Activated naive CD4-positive, alpha-beta T cell treated with anti-CD3 and anti-CD28 coated beads, Interleukin-2, amount 10 ng/mL, durations not matched to agents 7 days and 5 days (primary cell): ENCODE data around the gene COL4A6.

Experiments
- CTCF ChIA-PET: fragments of 350-600 bp; sonication (Branson Sonifier 250); formaldehyde crosslinking; loops from one replicate; lab custom pipeline; 2021; ENCODE audit warnings: antibody characterized with exemption; lab: Charles Lee
- DNase-seq: peaks from one replicate; pipeline ENCODE4 v3.0.0-alpha.2; 2020
- H3K27ac Mint-ChIP-seq: one replicate; pipeline ENCODE4 v1.8.0; 2021; ENCODE audit warnings: mild to moderate bottlenecking, moderate library complexity, mixed read lengths
- H3K27me3 Mint-ChIP-seq: one replicate; pipeline ENCODE4 v1.8.0; 2021; ENCODE audit warnings: mild to moderate bottlenecking, mixed read lengths
- H3K36me3 Mint-ChIP-seq: one replicate; pipeline ENCODE4 v1.8.0; 2021; ENCODE audit warnings: mixed read lengths
- H3K4me1 Mint-ChIP-seq: one replicate; pipeline ENCODE4 v1.8.0; 2021; ENCODE audit warnings: mixed read lengths
- H3K4me3 Mint-ChIP-seq: one replicate; pipeline ENCODE4 v1.8.0; 2021; ENCODE audit warnings: mild to moderate bottlenecking, moderate library complexity, mixed read lengths
- H3K9me3 Mint-ChIP-seq: one replicate; pipeline ENCODE4 v1.8.0; 2021; ENCODE audit warnings: mixed read lengths

COL4A6 gene

DNA sequence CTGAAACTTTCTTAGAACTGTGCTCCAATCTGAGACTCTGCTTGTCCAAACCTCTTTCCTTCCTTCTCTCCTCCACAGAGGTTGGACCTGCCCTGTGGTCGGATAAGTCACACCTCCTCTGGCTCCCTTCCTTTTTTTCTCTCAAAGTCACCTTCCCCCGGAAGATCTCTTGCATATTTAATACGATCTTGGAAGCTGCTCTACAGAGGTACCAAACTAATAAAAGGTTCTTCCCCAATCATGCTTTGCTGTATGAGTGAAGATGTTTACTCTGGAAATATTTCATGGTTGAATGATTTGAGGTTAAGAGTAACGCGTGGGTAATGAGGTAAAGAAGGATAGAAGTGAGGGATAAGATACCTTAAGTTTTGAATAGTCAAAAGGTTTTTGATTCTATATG is 180.7 kb downstream of the COL4A6 start:
- H3K36me3 Mint-ChIP-seq = no peaks in the 10 kb centered on the region
- H3K4me1 Mint-ChIP-seq = no peaks in the 10 kb centered on the region
- H3K27me3 Mint-ChIP-seq = peaks cover 6% of the 10 kb centered on the region
- no peaks in the 10 kb centered on the region for H3K9me3 Mint-ChIP-seq
- CTCF ChIA-PET = no interaction called here
- DNase-seq = no peak
- no peak overlapping the region for H3K4me3 Mint-ChIP-seq
- no peak overlapping the region for H3K27ac Mint-ChIP-seq

DNA sequence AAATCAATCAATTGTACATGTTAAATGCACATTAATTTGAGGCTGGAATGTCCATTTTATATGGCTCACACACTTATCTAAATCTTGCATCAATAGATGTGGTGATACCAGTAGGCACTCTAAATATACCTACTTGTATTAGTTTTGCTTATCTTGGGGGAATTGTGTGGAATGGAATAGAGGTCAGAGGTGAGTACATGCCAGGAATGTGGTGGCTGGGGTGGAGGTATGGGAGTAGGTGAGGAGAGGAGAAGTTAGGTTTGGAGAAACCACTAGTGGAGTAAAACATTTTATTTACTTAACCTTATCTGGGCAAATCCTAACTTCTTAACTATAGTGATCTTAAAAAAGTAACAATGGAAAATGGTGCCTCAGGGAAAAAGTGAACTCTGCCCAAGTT is 183.6 kb downstream of the COL4A6 start:
- no peaks in the 10 kb centered on the region for H3K9me3 Mint-ChIP-seq
- no peak for DNase-seq
- H3K27me3 Mint-ChIP-seq = peaks cover 6% of the 10 kb centered on the region
- H3K27ac Mint-ChIP-seq = no peak overlapping the region
- no peak overlapping the region for H3K4me3 Mint-ChIP-seq
- no peaks in the 10 kb centered on the region for H3K4me1 Mint-ChIP-seq
- CTCF ChIA-PET = no interaction called here
- no peaks in the 10 kb centered on the region for H3K36me3 Mint-ChIP-seq

DNA sequence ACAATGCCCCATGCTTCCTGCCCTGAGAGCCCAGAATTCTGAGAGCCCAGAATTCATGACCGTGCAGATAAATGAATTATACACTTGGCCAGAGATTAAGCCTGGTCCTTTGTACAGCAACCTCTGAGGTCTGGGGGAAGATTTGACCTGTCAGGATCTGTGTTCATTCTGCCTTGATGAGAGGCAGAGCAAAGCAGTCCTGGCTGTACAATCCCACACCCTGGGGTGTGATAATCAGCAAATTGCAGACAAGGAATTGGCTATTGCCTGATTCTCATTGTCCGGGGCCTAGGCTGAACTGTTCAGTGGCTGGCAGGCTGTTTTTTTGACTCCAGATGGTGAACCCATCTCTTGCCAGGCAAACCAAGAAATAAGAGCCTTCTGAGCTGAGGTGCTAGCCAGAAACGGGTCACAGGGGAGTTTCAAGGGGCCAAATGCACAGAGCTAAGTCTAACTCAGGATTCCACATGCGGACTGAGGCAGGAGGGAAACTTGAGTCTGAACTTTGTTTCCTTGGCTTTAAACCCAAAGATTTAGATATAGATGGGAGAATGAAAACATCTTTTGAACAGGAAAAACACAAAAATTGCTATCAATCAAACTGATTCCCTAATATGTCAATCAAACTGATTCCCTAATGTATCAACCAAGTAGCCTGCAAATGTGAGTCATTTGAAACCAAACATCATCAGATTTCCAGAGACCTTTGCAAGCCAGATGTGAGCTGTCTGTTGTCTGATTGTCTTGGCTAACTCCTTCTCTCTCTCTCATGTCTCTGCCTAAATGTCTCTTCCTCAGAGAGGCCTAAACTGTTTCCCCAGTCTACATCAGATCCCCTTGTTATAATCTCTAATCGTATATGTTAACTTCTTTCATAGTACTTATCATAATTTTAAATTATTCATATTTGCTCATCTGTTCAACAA is 187.3 kb downstream of the COL4A6 start:
- no peak for DNase-seq
- Mint-ChIP-seq H3K36me3 (no peaks in the 10 kb centered on the region), H3K9me3 (no peaks in the 10 kb centered on the region), H3K27ac (no peak overlapping the region), H3K4me1 (no peaks in the 10 kb centered on the region), H3K4me3 (no peak overlapping the region), H3K27me3 (no peaks in the 10 kb centered on the region)
- CTCF ChIA-PET = no interaction called here

DNA sequence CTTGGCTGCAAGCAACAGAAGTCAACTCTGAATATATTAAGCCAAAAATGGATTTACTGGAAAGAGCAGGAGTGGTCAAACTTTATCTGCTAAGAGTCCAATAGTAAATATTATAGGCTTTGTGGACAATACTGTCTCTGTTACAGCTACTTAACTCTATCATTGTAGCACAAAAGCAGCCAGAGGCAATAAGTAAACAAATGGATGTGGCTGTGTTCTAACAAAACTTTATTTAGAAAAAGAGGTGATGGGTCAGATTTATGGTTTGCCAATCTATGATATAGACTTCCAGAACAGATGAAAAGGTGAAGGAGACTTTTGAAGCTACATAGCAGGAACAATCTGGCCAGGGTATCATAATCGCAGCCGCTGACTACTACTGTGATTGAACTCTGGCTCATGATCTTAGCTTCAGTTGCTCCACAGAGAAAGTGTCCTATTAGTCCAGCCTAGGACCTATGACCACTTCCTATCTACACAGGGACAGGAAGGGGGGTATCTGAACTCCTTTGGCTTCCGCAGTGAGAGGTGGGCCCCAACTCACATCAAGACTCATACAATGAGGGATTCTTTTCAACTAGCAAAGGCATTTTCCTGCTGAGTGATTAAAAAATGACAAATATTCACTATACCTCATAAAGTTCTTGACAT is 191.8 kb downstream of the COL4A6 start:
- Mint-ChIP-seq H3K4me1 (no peaks in the 10 kb centered on the region), H3K27me3 (no peaks in the 10 kb centered on the region), H3K27ac (no peak overlapping the region), H3K9me3 (no peaks in the 10 kb centered on the region), H3K4me3 (no peak overlapping the region), H3K36me3 (no peaks in the 10 kb centered on the region)
- no peak for DNase-seq
- CTCF ChIA-PET = no interaction called here

DNA sequence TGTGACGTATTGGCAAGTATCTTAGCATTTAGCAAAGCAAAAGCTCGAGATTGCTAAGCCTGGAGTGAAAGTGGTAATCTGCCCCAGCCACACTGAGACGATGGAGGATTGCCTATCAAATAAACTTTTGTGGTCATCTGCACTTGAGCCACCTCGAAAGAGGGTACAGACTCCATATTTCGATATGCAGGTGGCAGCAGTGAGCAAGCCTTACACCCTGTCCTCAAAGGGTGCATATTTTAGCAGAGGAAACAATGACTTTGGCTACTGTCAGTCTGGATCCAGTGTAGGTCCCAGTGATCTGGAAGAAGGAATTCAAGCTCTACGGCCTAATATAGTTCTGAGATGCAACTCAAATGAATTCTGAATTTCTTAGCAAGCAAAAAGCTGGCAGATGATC is 192.8 kb downstream of the COL4A6 start:
- H3K36me3 Mint-ChIP-seq = no peaks in the 10 kb centered on the region
- no peaks in the 10 kb centered on the region for H3K4me1 Mint-ChIP-seq
- no peak for DNase-seq
- no peaks in the 10 kb centered on the region for H3K9me3 Mint-ChIP-seq
- H3K27ac Mint-ChIP-seq = no peak overlapping the region
- no peak overlapping the region for H3K4me3 Mint-ChIP-seq
- no peaks in the 10 kb centered on the region for H3K27me3 Mint-ChIP-seq
- CTCF ChIA-PET = no interaction called here

DNA sequence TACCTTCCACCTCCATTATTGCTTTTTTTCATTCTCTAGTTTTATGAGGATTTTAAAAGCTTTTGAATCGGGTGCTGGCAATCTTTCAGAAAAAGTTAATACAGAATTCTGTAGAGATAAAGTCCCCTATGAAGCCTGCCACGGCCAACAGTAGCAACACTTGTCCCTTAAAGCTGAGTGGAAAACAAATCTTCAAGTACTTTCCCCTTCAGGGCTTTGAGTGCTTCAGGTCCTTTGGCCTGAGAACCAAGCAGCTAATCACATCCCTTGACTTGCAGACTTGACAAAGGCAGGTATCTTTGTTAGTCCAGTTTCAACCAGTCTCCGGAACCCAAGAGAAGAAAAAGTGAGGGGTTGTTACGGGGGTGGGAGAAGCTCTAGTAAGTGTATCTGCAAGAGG is 202.2 kb downstream of the COL4A6 start:
- Mint-ChIP-seq H3K9me3 (no peaks in the 10 kb centered on the region), H3K27ac (no peak overlapping the region), H3K4me1 (no peaks in the 10 kb centered on the region), H3K36me3 (no peaks in the 10 kb centered on the region), H3K27me3 (peaks cover 4% of the 10 kb centered on the region), H3K4me3 (no peak overlapping the region)
- CTCF ChIA-PET = no interaction called here
- no peak for DNase-seq

DNA sequence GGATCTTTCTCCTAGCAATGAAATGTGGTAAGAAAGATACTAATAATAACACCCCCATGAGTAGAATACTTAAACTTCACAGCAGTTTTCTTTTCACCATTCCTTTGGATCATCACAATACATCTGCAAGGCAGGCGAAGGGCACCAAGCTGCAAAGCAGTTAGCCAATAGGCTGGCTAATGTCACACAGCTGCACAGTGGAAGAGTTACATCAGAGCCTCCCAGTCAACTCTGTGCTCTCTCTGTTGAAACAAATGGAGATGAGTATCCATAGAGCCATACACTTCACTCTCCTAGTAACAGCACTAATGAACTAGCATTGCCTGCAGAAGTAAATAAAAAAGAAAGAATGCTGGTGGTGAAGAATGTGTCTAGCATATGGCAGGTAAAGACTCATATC is 207.6 kb downstream of the COL4A6 start:
- H3K4me1 Mint-ChIP-seq = no peaks in the 10 kb centered on the region
- no peak overlapping the region for H3K27ac Mint-ChIP-seq
- no peak overlapping the region for H3K4me3 Mint-ChIP-seq
- H3K27me3 Mint-ChIP-seq = peaks cover 4% of the 10 kb centered on the region
- H3K36me3 Mint-ChIP-seq = no peaks in the 10 kb centered on the region
- H3K9me3 Mint-ChIP-seq = no peaks in the 10 kb centered on the region
- no peak for DNase-seq
- CTCF ChIA-PET = no interaction called here

DNA sequence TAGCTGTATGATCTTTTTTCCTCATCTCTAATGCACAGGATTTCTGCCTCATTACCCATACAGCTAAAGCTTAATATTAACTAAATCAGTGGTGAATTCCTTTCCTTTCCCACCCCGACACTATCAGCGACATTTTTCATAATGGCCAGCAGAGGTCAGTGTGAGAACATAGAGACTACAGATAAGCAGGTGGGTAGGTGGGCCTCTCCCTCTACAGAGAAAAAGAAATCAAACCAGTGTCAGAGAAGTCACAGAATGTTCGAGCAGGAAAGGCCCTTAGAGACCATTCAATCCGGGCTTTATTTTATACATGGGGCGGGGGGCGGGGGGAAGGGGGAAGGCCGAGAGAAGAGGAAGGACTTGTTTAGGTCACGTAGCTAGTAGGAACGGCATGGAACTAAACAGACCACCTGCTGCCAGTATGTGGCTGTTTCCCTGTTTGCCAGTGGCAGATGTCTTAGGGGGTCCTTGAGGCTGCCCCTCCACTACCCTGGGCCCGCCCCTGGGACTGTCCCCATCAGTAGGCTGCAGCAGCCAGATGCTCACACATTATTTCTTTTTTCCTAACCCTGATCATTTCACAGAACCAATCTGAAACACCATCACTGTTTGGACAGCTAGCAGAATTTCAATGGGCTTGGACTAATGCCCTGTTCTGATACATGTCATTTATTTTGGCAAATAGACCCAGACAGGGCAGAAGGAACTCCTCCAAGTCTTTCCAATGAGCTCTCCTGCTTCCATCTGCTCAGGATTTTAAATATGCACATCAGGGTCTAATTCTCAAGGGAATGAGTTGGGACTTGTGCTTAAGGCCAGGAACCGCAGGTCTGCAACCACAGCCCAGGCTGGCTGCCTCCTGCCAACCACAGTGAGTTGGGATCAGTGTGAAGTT is 213.2 kb downstream of the COL4A6 start:
- H3K36me3 Mint-ChIP-seq = no peaks in the 10 kb centered on the region
- H3K9me3 Mint-ChIP-seq = no peaks in the 10 kb centered on the region
- no peak for DNase-seq
- H3K4me1 Mint-ChIP-seq = no peaks in the 10 kb centered on the region
- H3K27ac Mint-ChIP-seq = no peak overlapping the region
- CTCF ChIA-PET = interaction anchor here (1.3 to 1.4 kb wide), 2 partner anchors 9 to 48 kb away, joined by 3 to 4 read pairs; no protein-coding TSS in a partner anchor
- H3K27me3 Mint-ChIP-seq = no peaks in the 10 kb centered on the region
- no peak overlapping the region for H3K4me3 Mint-ChIP-seq

DNA sequence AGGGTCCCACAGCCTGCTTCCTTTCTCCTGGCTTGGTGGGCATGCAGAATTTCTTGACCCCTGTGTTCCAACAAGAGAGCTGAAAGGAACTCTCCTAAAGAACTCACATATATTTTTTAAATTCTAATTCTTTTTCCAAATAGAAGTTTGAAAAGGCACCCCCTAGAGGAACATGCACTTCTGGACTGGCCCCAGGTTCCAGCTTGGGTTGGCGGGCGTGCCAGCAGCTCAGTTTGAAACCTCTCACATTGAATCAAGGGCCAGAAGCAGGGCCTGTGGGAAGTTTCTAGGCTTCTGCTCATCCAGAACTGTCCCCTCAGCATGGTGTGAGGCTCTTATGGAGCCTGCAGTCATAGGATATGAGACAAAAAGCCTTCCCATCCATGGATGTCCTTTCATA is 214.0 kb downstream of the COL4A6 start:
- H3K9me3 Mint-ChIP-seq = no peaks in the 10 kb centered on the region
- CTCF ChIA-PET = interaction anchor here (1.3 to 1.4 kb wide), 2 partner anchors 8 to 47 kb away, joined by 3 to 4 read pairs; no protein-coding TSS in a partner anchor
- no peaks in the 10 kb centered on the region for H3K36me3 Mint-ChIP-seq
- H3K27ac Mint-ChIP-seq = no peak overlapping the region
- no peaks in the 10 kb centered on the region for H3K27me3 Mint-ChIP-seq
- H3K4me1 Mint-ChIP-seq = no peaks in the 10 kb centered on the region
- DNase-seq = no peak
- H3K4me3 Mint-ChIP-seq = no peak overlapping the region

DNA sequence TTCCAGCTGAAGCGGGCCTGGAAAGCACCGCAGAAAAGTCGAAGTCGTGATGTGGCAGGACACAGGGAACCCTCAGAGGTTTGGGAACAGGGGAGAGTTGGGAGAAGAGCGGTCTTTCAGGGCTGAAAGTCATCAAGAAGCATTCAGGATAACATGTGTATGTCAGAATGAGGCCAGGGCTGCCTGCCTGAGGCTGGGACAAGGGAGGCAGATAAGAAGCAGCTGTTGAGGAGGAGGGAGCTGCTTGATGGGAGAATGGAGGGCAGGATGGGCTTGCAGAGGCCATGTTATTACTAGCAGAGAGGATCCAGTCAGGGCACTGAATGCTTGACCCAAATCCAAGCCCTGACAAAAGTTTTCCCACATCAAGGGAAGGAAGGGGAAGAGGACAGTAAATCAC is 214.6 kb downstream of the COL4A6 start:
- no peak overlapping the region for H3K27ac Mint-ChIP-seq
- DNase-seq = no peak
- CTCF ChIA-PET = interaction anchor here (1.3 kb wide), 1 partner anchor 7 kb away, joined by 3 read pairs; no protein-coding TSS in a partner anchor
- H3K9me3 Mint-ChIP-seq = no peaks in the 10 kb centered on the region
- H3K27me3 Mint-ChIP-seq = no peaks in the 10 kb centered on the region
- H3K4me1 Mint-ChIP-seq = no peaks in the 10 kb centered on the region
- no peaks in the 10 kb centered on the region for H3K36me3 Mint-ChIP-seq
- H3K4me3 Mint-ChIP-seq = no peak overlapping the region

DNA sequence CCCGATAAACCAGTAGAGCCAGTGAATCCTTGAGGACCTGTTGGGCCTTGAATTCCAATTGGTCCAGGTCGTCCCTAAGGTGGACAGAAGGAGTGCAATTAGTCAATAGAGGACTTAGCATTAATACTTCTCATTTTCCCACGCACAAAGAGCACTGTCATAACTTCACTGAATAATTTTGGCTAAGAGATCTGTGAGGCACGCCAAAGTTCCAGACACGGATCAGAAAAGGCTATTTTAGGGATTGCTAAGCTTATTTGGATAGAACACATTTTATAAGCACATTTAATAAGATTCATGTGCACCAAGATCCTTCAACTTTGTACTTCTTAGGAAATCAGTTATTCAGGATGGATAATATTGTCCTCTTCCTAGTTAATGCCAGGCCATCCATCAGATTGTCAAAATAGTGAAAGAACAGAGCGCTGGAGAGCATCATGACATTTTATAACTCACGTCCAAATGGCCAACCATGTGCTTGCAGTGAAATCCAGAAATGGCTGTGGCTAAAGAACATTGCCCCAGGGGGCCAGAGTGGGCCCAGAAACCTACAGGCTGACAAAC is 216.8 kb downstream of the COL4A6 start:
- Mint-ChIP-seq H3K4me1 (no peaks in the 10 kb centered on the region), H3K36me3 (no peaks in the 10 kb centered on the region), H3K4me3 (no peak overlapping the region), H3K27me3 (no peaks in the 10 kb centered on the region), H3K27ac (no peak overlapping the region), H3K9me3 (no peaks in the 10 kb centered on the region)
- CTCF ChIA-PET = no interaction called here
- no peak for DNase-seq

DNA sequence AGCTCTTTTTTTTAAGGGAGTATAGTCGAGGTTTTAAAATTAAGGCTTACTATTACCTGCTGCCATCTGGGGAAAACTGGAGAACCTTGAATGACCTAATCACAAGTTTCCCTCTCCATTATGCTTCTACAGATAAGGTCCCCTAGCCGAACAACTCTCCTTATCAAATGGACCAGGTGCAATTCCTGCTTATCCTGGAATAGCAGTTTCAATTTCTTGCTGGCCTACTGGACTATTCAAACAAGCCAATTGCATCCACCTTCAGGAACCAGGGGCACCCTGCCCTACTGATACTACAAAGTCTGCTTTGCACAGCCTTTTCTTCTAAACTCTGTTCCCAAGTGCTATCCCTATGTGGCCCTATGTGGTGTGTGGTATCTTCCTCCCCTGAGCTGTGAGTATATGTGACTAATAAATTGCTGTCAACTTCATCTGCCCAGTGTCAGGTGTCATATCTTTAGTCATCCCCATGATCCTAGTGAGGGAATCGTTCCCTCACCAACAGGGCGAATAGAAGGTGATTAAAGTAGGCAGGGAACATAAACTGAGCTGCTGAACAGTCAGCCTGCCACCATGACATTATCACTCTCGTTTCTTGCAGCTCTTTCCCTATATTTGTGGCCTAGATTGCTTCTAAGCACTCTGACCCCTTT is 218.1 kb downstream of the COL4A6 start:
- Mint-ChIP-seq H3K4me1 (no peaks in the 10 kb centered on the region), H3K36me3 (no peaks in the 10 kb centered on the region), H3K27ac (no peak overlapping the region), H3K9me3 (no peaks in the 10 kb centered on the region), H3K4me3 (no peak overlapping the region), H3K27me3 (no peaks in the 10 kb centered on the region)
- CTCF ChIA-PET = no interaction called here
- no peak for DNase-seq

DNA sequence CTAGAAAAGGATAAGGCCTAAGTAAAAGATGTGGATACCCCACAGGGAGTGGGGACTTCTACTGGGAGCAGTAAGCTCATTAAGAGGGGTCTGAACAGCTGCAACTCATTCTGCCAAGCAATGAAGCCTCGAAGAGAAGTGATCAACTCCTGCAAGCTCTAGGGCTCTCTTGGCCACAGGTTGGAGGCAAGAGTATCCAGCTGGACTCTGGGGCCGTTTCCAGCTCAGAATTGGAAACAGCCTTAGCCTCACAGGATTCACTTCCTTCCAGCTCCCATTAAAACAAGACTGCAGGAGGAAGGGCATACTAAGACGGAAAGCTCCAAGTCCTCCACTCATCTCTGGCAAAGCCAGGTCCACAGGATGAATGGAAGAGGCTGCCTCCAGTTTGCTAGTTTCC is 220.3 kb downstream of the COL4A6 start:
- no peaks in the 10 kb centered on the region for H3K9me3 Mint-ChIP-seq
- H3K36me3 Mint-ChIP-seq = no peaks in the 10 kb centered on the region
- no peaks in the 10 kb centered on the region for H3K27me3 Mint-ChIP-seq
- no peak for DNase-seq
- CTCF ChIA-PET = no interaction called here
- no peaks in the 10 kb centered on the region for H3K4me1 Mint-ChIP-seq
- H3K4me3 Mint-ChIP-seq = no peak overlapping the region
- H3K27ac Mint-ChIP-seq = no peak overlapping the region
